Hair follicular keratinocyte (primary cell): Measurements from ENCODE around the gene GDF10. TPM values are rescaled to one million over a fixed set of nuclear protein-coding genes. Genes with fewer than 3 reads are reported as not detected.

Experiments used
- total RNA-seq: library from RNA; depleted of rRNA; stranded (reverse); fragments of >200 nt; gene quantifications from 2 replicates; pipeline ENCODE4 v1.2.3, GENCODE V29; 2015

The GDF10 gene, protein sequence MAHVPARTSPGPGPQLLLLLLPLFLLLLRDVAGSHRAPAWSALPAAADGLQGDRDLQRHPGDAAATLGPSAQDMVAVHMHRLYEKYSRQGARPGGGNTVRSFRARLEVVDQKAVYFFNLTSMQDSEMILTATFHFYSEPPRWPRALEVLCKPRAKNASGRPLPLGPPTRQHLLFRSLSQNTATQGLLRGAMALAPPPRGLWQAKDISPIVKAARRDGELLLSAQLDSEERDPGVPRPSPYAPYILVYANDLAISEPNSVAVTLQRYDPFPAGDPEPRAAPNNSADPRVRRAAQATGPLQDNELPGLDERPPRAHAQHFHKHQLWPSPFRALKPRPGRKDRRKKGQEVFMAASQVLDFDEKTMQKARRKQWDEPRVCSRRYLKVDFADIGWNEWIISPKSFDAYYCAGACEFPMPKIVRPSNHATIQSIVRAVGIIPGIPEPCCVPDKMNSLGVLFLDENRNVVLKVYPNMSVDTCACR
- not detected in 2 replicates for total RNA-seq

DNA sequence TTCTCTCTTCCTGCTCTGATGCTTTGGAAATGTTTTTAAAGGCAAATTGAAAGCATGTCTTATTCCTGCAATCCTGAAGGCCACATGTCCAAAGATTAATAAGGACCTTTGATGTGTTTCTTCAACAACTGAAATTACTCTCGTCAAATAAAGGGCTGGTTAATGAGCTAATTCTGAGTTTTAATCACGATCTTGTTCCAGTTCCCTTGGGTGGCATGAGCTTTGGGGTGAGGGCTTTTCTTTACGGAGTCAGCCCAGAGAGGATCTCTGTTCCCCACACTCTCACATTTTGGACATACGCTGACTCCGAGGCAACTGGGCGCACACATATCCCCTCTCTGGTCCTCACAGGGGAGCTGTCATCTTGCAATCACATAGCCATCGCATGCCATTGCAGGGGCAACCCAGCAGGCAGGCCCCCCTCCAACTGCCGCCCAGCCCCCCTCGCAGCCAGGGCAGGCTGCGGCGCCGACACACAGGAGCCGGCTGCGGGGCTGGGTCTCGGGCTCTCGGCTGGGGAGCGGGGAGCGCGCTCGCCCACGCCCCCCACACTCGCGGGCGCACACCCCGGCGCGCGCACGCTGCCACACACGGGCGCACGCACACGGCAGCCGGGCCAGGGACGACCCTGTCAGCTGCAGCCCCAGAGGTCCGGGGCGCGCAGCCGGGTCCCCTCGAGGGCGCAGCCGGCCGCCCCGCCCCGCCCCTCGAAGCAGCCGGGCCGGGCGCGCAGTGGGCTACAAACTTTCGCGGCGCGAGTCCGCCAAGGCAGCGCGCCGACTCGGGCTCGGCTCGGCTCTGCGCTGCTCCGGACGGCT is at the start of gene GDF10:
Gene GDF10, plus strand, starts transcription at position 587 of the 818 bp plus-strand sequence. CDS start 455 bp downstream, outside the sequence.

DNA sequence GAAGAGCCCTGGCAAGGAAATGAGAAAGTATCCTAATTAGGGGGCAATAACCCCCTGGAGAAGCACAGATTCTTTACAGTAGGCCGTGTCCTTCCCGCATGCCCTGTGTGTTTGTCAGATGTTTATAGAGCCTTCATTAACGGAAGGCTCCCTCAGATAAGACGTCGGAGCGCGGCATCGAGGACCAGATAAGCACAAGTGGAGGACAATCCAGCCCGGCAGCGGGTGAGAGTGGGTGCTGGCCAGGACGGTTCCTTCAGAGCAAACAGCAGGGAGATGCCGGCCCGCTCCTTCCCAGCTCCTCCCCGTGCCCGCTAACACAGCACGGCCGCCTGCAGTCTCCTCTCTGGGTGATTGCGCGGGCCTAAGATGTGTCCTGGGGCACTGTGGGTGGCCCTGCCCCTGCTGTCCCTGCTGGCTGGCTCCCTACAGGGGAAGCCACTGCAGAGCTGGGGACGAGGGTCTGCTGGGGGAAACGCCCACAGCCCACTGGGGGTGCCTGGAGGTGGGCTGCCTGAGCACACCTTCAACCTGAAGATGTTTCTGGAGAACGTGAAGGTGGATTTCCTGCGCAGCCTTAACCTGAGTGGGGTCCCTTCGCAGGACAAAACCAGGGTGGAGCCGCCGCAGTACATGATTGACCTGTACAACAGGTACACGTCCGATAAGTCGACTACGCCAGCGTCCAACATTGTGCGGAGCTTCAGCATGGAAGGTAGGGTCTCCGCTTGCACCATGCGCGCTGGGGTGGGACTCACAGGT is 22.5 kb downstream of the GDF10 start, which contains the start of gene GDF2:
Gene GDF2, plus strand, starts transcription at position 155 of the 762 bp plus-strand sequence. Its CDS starts 215 bp downstream, at position 370.

DNA sequence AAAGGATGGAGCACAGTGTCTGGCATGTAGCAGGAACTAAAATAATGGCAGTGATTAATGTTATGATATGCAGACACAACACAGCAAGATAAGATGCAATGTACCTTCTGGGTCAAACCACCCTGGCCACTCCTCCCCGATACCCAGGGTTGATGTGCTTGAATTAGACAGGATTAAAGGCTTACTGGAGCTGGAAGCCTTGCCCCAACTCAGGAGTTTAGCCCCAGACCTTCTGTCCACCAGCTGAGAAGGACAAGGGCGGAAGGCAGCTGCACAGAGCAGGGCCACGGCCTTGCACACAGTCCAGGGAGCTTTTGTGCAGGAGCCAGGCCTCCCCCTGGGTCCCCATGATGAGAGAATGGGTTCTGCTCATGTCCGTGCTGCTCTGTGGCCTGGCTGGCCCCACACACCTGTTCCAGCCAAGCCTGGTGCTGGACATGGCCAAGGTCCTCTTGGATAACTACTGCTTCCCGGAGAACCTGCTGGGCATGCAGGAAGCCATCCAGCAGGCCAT is 48.2 kb downstream of the GDF10 start, which contains the start of gene RBP3:
Gene RBP3, plus strand, starts transcription at position 226 of the 514 bp plus-strand sequence. Its CDS starts 122 bp downstream, at position 348.

Other genes starting within 250 kb of the GDF10 start
- gene GDF2, start 22.3 kb downstream of the GDF10 start, total RNA-seq, result not detected in 2 replicates
- gene RBP3, start 48.2 kb downstream of the GDF10 start, total RNA-seq, result not detected in 2 replicates
- gene ZNF488, start 84.1 kb downstream of the GDF10 start, total RNA-seq, result 0.39 and 1.3 TPM in 2 replicates
- gene ANXA8, start 183.9 kb downstream of the GDF10 start, total RNA-seq, result 161 and 275 TPM in 2 replicates
- 15.6 and 21.2 TPM in 2 replicates for gene FAM25G, start 191.5 kb downstream of the GDF10 start, total RNA-seq
- gene AGAP9, start 223.4 kb downstream of the GDF10 start, total RNA-seq, result 0.91 and 2.0 TPM in 2 replicates